T-cell (primary cell): Measurements from ENCODE around the gene CFAP299. TPM values are rescaled to one million over a fixed set of nuclear protein-coding genes. Genes with fewer than 3 reads are reported as not detected.
"Not testable (repeated sequence)": the region's sequence is repeated elsewhere in the genome, so short reads cannot be mapped to it uniquely, and the experiment has no call there.

Source experiments
- ATAC-seq, 4 experiments: fragments of 200-7000 bp in 3 of 4; fragments of 150-1000 bp in 1 of 4; cut with Tn5 transposase; replicated peaks in 1 of 4; 1 replicate in 3 of 4; 2 replicates in 1 of 4; pipeline ENCODE4 v1.10.0; 2021; ENCODE audit warnings: moderate library complexity in 3 of 4, mild to moderate bottlenecking in 2 of 4, moderate number of reproducible peaks in 1 of 4
- CTCF ChIA-PET, 2 donors: fragments of 300-600 bp; sonication (Branson Sonifier 250); formaldehyde crosslinking; loops; one replicate each; lab custom pipeline; 2022; ENCODE audit warnings: antibody characterized with exemption in 2 of 2; lab: Charles Lee
- POLR2A ChIA-PET, 2 donors: fragments of 300-600 bp; sonication (Branson Sonifier 250); formaldehyde crosslinking; loops; one replicate each; lab custom pipeline; 2022; ENCODE audit warnings: antibody characterized with exemption in 2 of 2; lab: Charles Lee
- DNase-seq, 35 experiments: peaks; one replicate each; pipeline versions ENCODE4 v3.0.0 to v3.0.0-alpha.2; 2013 to 2023
- H3K27ac ChIP-seq: one replicate; pipeline ENCODE4 v1.5.1; 2013; ENCODE audit warnings: low read length
- H3K27me3 ChIP-seq, 2 experiments: replicated peaks in 1 of 2; 1 replicate in 1 of 2; 2 replicates in 1 of 2; pipeline versions ENCODE4 v1.6.1 to v1.7.0; 2013; ENCODE audit warnings: low read length in 1 of 2, mixed read lengths in 1 of 2; ENCODE audit not compliant: control insufficient read depth in 2 of 2, insufficient read depth in 2 of 2; ENCODE audit errors: extremely low read depth in 1 of 2
- H3K36me3 ChIP-seq, 2 donors: 1 replicate in 1 of 2; 2 replicates in 1 of 2; pipeline versions ENCODE4 v1.6.1 to v1.7.0; 2013; ENCODE audit warnings: low read length in 1 of 2; ENCODE audit not compliant: control insufficient read depth in 2 of 2, insufficient read depth in 1 of 2; ENCODE audit errors: extremely low read depth in 1 of 2
- H3K4me1 ChIP-seq, 2 experiments: 1 replicate in 1 of 2; 2 replicates in 1 of 2; pipeline versions ENCODE4 v1.6.1 to v1.7.0; 2013; ENCODE audit warnings: low read length in 2 of 2, mixed read lengths in 1 of 2; ENCODE audit not compliant: insufficient read depth in 2 of 2, control insufficient read depth in 1 of 2; ENCODE audit errors: extremely low read depth in 1 of 2
- H3K4me3 ChIP-seq, 2 donors: 1 replicate in 1 of 2; 2 replicates in 1 of 2; pipeline versions ENCODE4 v1.5.1 to v1.7.0; 2013; ENCODE audit warnings: mild to moderate bottlenecking in 2 of 2, low read length in 1 of 2, moderate library complexity in 1 of 2; ENCODE audit not compliant: control insufficient read depth in 1 of 2; ENCODE audit errors: extremely low read depth in 1 of 2
- H3K9me3 ChIP-seq: 2 replicates; pipeline ENCODE4 v1.7.0; 2013
- H3K27ac Mint-ChIP-seq, 2 donors: one replicate each; pipeline ENCODE4 v1.8.0; 2020 to 2021; ENCODE audit warnings: mild to moderate bottlenecking in 2 of 2, mixed read lengths in 2 of 2
- H3K27me3 Mint-ChIP-seq, 2 donors: one replicate each; pipeline ENCODE4 v1.8.0; 2021 to 2022; ENCODE audit warnings: mixed read lengths in 2 of 2
- H3K36me3 Mint-ChIP-seq: one replicate; pipeline ENCODE4 v1.8.0; 2021; ENCODE audit warnings: mixed read lengths
- H3K4me1 Mint-ChIP-seq, 3 donors: one replicate each; pipeline ENCODE4 v1.8.0; 2020 to 2022; ENCODE audit warnings: mixed read lengths in 3 of 3, mild to moderate bottlenecking in 1 of 3
- H3K4me3 Mint-ChIP-seq, 3 donors: one replicate each; pipeline ENCODE4 v1.8.0; 2020 to 2022; ENCODE audit warnings: mild to moderate bottlenecking in 3 of 3, mixed read lengths in 3 of 3, moderate library complexity in 3 of 3
- H3K9me3 Mint-ChIP-seq, 3 donors: one replicate each; pipeline ENCODE4 v1.8.0; 2020 to 2022; ENCODE audit warnings: mixed read lengths in 3 of 3
- WGBS: methylation state at CpG from one replicate; pipeline ENCODE4 v1.1.5; 2013; ENCODE audit warnings: missing lambda C conversion rate; ENCODE audit not compliant: insufficient coverage; 5-methylcytosine and 5-hydroxymethylcytosine counted together
- total RNA-seq, 35 experiments: library from RNA in 6 of 35; stranded (reverse) in 6 of 35; fragments of 120-200 nt in 1 of 35; gene quantifications; one replicate each; pipeline versions ENCODE4 v1.2.1 to v1.2.4 and lab custom pipeline; 2013 to 2026

The CFAP299 gene
- total RNA-seq, 5 donors from 2014 or later (not counting 1 experiment from before 2014, with no cell fraction given): 0.35 TPM; not detected in 4

- ATAC-seq: no peak
- no peak overlapping the region for H3K27ac Mint-ChIP-seq
- H3K4me1 Mint-ChIP-seq: peaks cover 23 to 29% (median 26%) of the 10 kb centered on the region in 3 donors
- no peak overlapping the region for H3K4me3 Mint-ChIP-seq
- peaks cover 2% of the 10 kb centered on the region for H3K36me3 Mint-ChIP-seq
- Histone ChIP-seq H3K27ac (no peak overlapping the region), H3K4me3 (no peak overlapping the region), H3K27me3 (no peaks in the 10 kb centered on the region), H3K9me3 (peaks cover 3% of the 10 kb centered on the region), H3K4me1 (peaks cover 4 to 6% of the 10 kb centered on the region in 2 experiments), H3K36me3 (no peaks in the 10 kb centered on the region)
- H3K9me3 Mint-ChIP-seq: peaks cover 0 to 9% (median 0%) of the 10 kb centered on the region in 3 donors
- POLR2A ChIA-PET: interaction anchor here in 1 of 2 donors (0.6 kb wide), 1 partner anchor 24 kb away, joined by 3 read pairs; no protein-coding TSS in a partner anchor
- CTCF ChIA-PET: no interaction called here
- WGBS: no CpG with 5 or more reads among the region's 1 CpG
- no peak for DNase-seq
- H3K27me3 Mint-ChIP-seq: no peaks in the 10 kb centered on the region
Measured at GRCh38 chr4:80434238-80434637, 98.7 kb downstream of the CFAP299 start.

- H3K4me3 ChIP-seq: no peak overlapping the region
- Mint-ChIP-seq H3K27me3 (no peaks in the 10 kb centered on the region), H3K9me3 (peaks cover 16 to 35% (median 23%) of the 10 kb centered on the region in 3 donors), H3K4me1 (peaks cover 27 to 42% (median 37%) of the 10 kb centered on the region in 3 donors), H3K4me3 (no peak overlapping the region), H3K36me3 (peaks cover 28% of the 10 kb centered on the region), H3K27ac (peak overlapping the region in 1 of 2 donors; percentile 36)
- H3K4me1 ChIP-seq: peaks cover 7 to 18% of the 10 kb centered on the region in 2 experiments
- ChIA-PET POLR2A (no interaction called here), CTCF (interaction anchor here in 1 of 2 donors (0.8 kb wide), 1 partner anchor 27 kb away, joined by 3 read pairs; no protein-coding TSS in a partner anchor)
- WGBS: no CpG with 5 or more reads among the region's 1 CpG
- ATAC-seq (no peak), DNase-seq (peak in 1 of 35 experiments; percentile 12)
- H3K36me3 ChIP-seq: no peaks in the 10 kb centered on the region
- H3K27me3 ChIP-seq: no peaks in the 10 kb centered on the region
- H3K27ac ChIP-seq: no peak overlapping the region
- peaks cover 4% of the 10 kb centered on the region for H3K9me3 ChIP-seq
Measured at GRCh38 chr4:80438016-80438415, 102.5 kb downstream of the CFAP299 start.

GRCh38 chr4:80439294-80440061, 103.9 kb downstream of the CFAP299 start:
- H3K9me3 Mint-ChIP-seq: peaks cover 16 to 45% (median 23%) of the 10 kb centered on the region in 3 donors
- CTCF ChIA-PET: interaction anchor here in 1 of 2 donors (1.0 kb wide), 1 partner anchor 146 kb away, joined by 3 read pairs; no protein-coding TSS in a partner anchor
- peaks cover 28% of the 10 kb centered on the region for H3K36me3 Mint-ChIP-seq
- WGBS: 39% methylated on average over 6 of the region's 14 CpGs
- peak overlapping the region; percentile 37 to 59 (median 52) for H3K4me3 Mint-ChIP-seq
- H3K4me1 Mint-ChIP-seq: peaks cover 27 to 38% (median 33%) of the 10 kb centered on the region in 3 donors
- peak overlapping the region; percentile 80 to 90 for H3K27ac Mint-ChIP-seq
- H3K27me3 Mint-ChIP-seq, H3K9me3 ChIP-seq, POLR2A ChIA-PET, H3K4me3 ChIP-seq, H3K27me3 ChIP-seq, H3K36me3 ChIP-seq: not testable (repeated sequence)
- Histone ChIP-seq H3K4me1 (peaks cover 7 to 18% of the 10 kb centered on the region in 2 experiments), H3K27ac (peak overlapping the region; percentile 56)
- peak; percentile 76 to 99 (median 96) for ATAC-seq
- DNase-seq: peak in 34 of 35 experiments; percentile 17 to 75 (median 52)

GRCh38 chr4:80446248-80446647, 110.7 kb downstream of the CFAP299 start:
- Histone ChIP-seq H3K9me3 (no peaks in the 10 kb centered on the region), H3K27me3 (no peaks in the 10 kb centered on the region), H3K4me1 (no peaks in the 10 kb centered on the region), H3K4me3 (no peak overlapping the region), H3K36me3 (no peaks in the 10 kb centered on the region), H3K27ac (no peak overlapping the region)
- Mint-ChIP-seq H3K4me1 (no peaks in the 10 kb centered on the region), H3K9me3 (peaks cover 9 to 28% (median 12%) of the 10 kb centered on the region in 3 donors), H3K27ac (peak overlapping the region in 1 of 2 donors; percentile 5), H3K27me3 (no peaks in the 10 kb centered on the region), H3K36me3 (peaks cover 14% of the 10 kb centered on the region), H3K4me3 (no peak overlapping the region)
- DNase-seq: no peak
- ChIA-PET CTCF (interaction anchor here in 1 of 2 donors (0.6 kb wide), 1 partner anchor 942 kb away, joined by 4 read pairs; no protein-coding TSS in a partner anchor), POLR2A (no interaction called here)
- ATAC-seq: no peak

GRCh38 chr4:80446664-80447063, 111.1 kb downstream of the CFAP299 start:
- Mint-ChIP-seq H3K36me3 (peaks cover 10% of the 10 kb centered on the region), H3K9me3 (peaks cover 9 to 24% (median 10%) of the 10 kb centered on the region in 3 donors), H3K27me3 (no peaks in the 10 kb centered on the region), H3K4me3 (no peak overlapping the region), H3K4me1 (no peaks in the 10 kb centered on the region), H3K27ac (peak overlapping the region in 1 of 2 donors; percentile 5)
- Histone ChIP-seq H3K4me3 (no peak overlapping the region), H3K9me3 (no peaks in the 10 kb centered on the region), H3K27ac (no peak overlapping the region), H3K4me1 (no peaks in the 10 kb centered on the region), H3K36me3 (no peaks in the 10 kb centered on the region), H3K27me3 (no peaks in the 10 kb centered on the region)
- WGBS: no CpG with 5 or more reads among the region's 1 CpG
- no peak for ATAC-seq
- no peak for DNase-seq
- ChIA-PET POLR2A (no interaction called here), CTCF (interaction anchor here (0.6 to 0.7 kb wide), 2 partner anchors 13 to 942 kb away, joined by 4 read pairs; no protein-coding TSS in a partner anchor)

GRCh38 chr4:80447493-80447892, 112.0 kb downstream of the CFAP299 start:
- H3K27ac ChIP-seq: no peak overlapping the region
- DNase-seq: no peak
- no peak for ATAC-seq
- H3K27me3 Mint-ChIP-seq: no peaks in the 10 kb centered on the region
- H3K27ac Mint-ChIP-seq: peak overlapping the region in 1 of 2 donors; percentile 19
- H3K4me3 ChIP-seq: no peak overlapping the region
- H3K4me1 Mint-ChIP-seq: no peaks in the 10 kb centered on the region
- H3K36me3 ChIP-seq: no peaks in the 10 kb centered on the region
- H3K4me3 Mint-ChIP-seq: no peak overlapping the region
- no peaks in the 10 kb centered on the region for H3K27me3 ChIP-seq
- H3K9me3 Mint-ChIP-seq: peaks cover 4 to 15% (median 4%) of the 10 kb centered on the region in 3 donors
- H3K4me1 ChIP-seq: no peaks in the 10 kb centered on the region
- POLR2A ChIA-PET: interaction anchor here in 1 of 2 donors (0.7 kb wide), 1 partner anchor 22 kb away, joined by 3 read pairs; no protein-coding TSS in a partner anchor
- CTCF ChIA-PET: interaction anchor here in 1 of 2 donors (0.7 kb wide), 1 partner anchor 13 kb away, joined by 4 read pairs; no protein-coding TSS in a partner anchor
- H3K36me3 Mint-ChIP-seq: peaks cover 4% of the 10 kb centered on the region
- H3K9me3 ChIP-seq: no peaks in the 10 kb centered on the region
- 98% methylated on average over 5 of the region's 9 CpGs for WGBS
